Amniotic stem cell (primary cell): ENCODE data around the gene ANKLE2.

ENCODE experiments used
- DNase-seq: peaks from one replicate; lab custom pipeline; 2025; lab: John Stamatoyannopoulos, UW

The ANKLE2 gene

GRCh38 chr12:132746613-132747012 is 15.0 kb downstream of the ANKLE2 start:
- no peak for DNase-seq

- no peak for DNase-seq
Observed at GRCh38 chr12:132743831-132744230, 17.8 kb downstream of the ANKLE2 start.

- no peak for DNase-seq
Observed at GRCh38 chr12:132741620-132742019, 20.0 kb downstream of the ANKLE2 start.

- no peak for DNase-seq
Observed at GRCh38 chr12:132740652-132741051, 21.0 kb downstream of the ANKLE2 start.

- DNase-seq, result no peak
Observed at GRCh38 chr12:132740313-132740646, 21.4 kb downstream of the ANKLE2 start.

GRCh38 chr12:132739600-132740312 is 21.9 kb downstream of the ANKLE2 start:
- DNase-seq, result no peak

- no peak for DNase-seq
Observed at GRCh38 chr12:132736913-132737312, 24.7 kb downstream of the ANKLE2 start.

- DNase-seq, result no peak
Observed at GRCh38 chr12:132736378-132736777, 25.3 kb downstream of the ANKLE2 start.

GRCh38 chr12:132735496-132735895 is 26.1 kb downstream of the ANKLE2 start:
- DNase-seq, result no peak

GRCh38 chr12:132734206-132734605 is 27.4 kb downstream of the ANKLE2 start:
- no peak for DNase-seq

GRCh38 chr12:132731574-132731973 is 30.1 kb downstream of the ANKLE2 start:
- no peak for DNase-seq

- DNase-seq, result no peak
Observed at GRCh38 chr12:132730353-132730752, 31.3 kb downstream of the ANKLE2 start.

GRCh38 chr12:132729541-132730320 is 31.9 kb downstream of the ANKLE2 start:
- DNase-seq, result no peak

- no peak for DNase-seq
Observed at GRCh38 chr12:132728502-132728901, 33.1 kb downstream of the ANKLE2 start.

- no peak for DNase-seq
Observed at GRCh38 chr12:132727091-132727794, 34.4 kb downstream of the ANKLE2 start.

- DNase-seq, result no peak
Observed at GRCh38 chr12:132726386-132726785, 35.2 kb downstream of the ANKLE2 start.

- no peak for DNase-seq
Observed at GRCh38 chr12:132724506-132725241, 37.0 kb downstream of the ANKLE2 start.

- DNase-seq, result no peak
Observed at GRCh38 chr12:132723764-132724140, 37.9 kb downstream of the ANKLE2 start.

GRCh38 chr12:132723015-132723763 is 38.4 kb downstream of the ANKLE2 start:
- no peak for DNase-seq

GRCh38 chr12:132720606-132721345 is 40.9 kb downstream of the ANKLE2 start:
- no peak for DNase-seq

GRCh38 chr12:132719954-132720324 is 41.7 kb downstream of the ANKLE2 start:
- no peak for DNase-seq
